AG04449 (cell line): ENCODE results near the gene FAM185A.

ENCODE experiments used
- CTCF ChIA-PET: fragments of 350-600 bp; formaldehyde crosslinking; extraction: SDS; loops from one replicate; lab custom pipeline; 2021; ENCODE audit warnings: antibody characterized with exemption; lab: Yijun Ruan, JAX
- POLR2A ChIA-PET: fragments of 400-600, 350-600 bp; formaldehyde crosslinking; extraction: SDS; loops from one replicate; lab custom pipeline; 2020; ENCODE audit warnings: antibody characterized with exemption, inconsistent platforms; lab: Yijun Ruan, JAX
- DNase-seq: peaks from one replicate; pipeline ENCODE4 v3.0.0-alpha.2; 2010; ENCODE audit warnings: low read depth, low spot score
- H3K4me3 ChIP-seq: 2 replicates; pipeline ENCODE4 v1.5.1; 2011; ENCODE audit warnings: low read depth, mild to moderate bottlenecking, control low read depth, low read length
- CTCF ChIP-seq: IDR thresholded peaks from one replicate; pipeline ENCODE4 v1.5.1; 2011; ENCODE audit warnings: mild to moderate bottlenecking, moderate library complexity, low read length, control low read depth, inconsistent platforms; ENCODE audit not compliant: insufficient read depth; ENCODE audit errors: missing control alignments

The FAM185A gene

GRCh38 chr7:102806613-102807012 lies 57.8 kb downstream of the FAM185A start:
- CTCF ChIA-PET, result no interaction called here
- no peak overlapping the region for H3K4me3 ChIP-seq
- no peak for DNase-seq
- no peak for TF ChIP-seq CTCF
- POLR2A ChIA-PET, result no interaction called here

- ChIA-PET POLR2A (no interaction called here), CTCF (interaction anchor here (1.1 to 1.2 kb wide), 2 partner anchors 9 to 251 kb away, joined by 3 to 7 read pairs; no protein-coding TSS in a partner anchor)
- no peak for TF ChIP-seq CTCF
- no peak for DNase-seq
- no peak overlapping the region for H3K4me3 ChIP-seq
Measured at GRCh38 chr7:102810916-102811315, 62.1 kb downstream of the FAM185A start.

- no peak for TF ChIP-seq CTCF
- H3K4me3 ChIP-seq, result no peak overlapping the region
- ChIA-PET CTCF (interaction anchor here (1.1 kb wide), 1 partner anchor 250 kb away, joined by 7 read pairs; no protein-coding TSS in a partner anchor), POLR2A (no interaction called here)
- DNase-seq, result no peak
Measured at GRCh38 chr7:102811942-102812678, 63.3 kb downstream of the FAM185A start.

- TF ChIP-seq CTCF, result no peak
- no peak for DNase-seq
- POLR2A ChIA-PET, result no interaction called here
- no peak overlapping the region for H3K4me3 ChIP-seq
- CTCF ChIA-PET, result no interaction called here
Measured at GRCh38 chr7:102813191-102814024, 64.6 kb downstream of the FAM185A start.

GRCh38 chr7:102814025-102814471 lies 65.2 kb downstream of the FAM185A start:
- TF ChIP-seq CTCF, result no peak
- CTCF ChIA-PET, result no interaction called here
- POLR2A ChIA-PET, result no interaction called here
- H3K4me3 ChIP-seq, result no peak overlapping the region
- DNase-seq, result no peak
